Neural cell (in vitro differentiated cells): ENCODE data around the gene HMX1.

Experiments
- CTCF ChIP-seq: fragments of 450-650 bp; IDR thresholded peaks from 2 replicates; pipeline ENCODE4 v1.5.1; 2014; ENCODE audit warnings: antibody characterized with exemption, mild to moderate bottlenecking, moderate library complexity; ENCODE audit not compliant: poor library complexity, severe bottlenecking
- EP300 ChIP-seq: fragments of 450-650 bp; conservative IDR thresholded peaks from 2 replicates; pipeline ENCODE4 v1.6.1; 2014; ENCODE audit warnings: antibody characterized with exemption, mild to moderate bottlenecking, moderate library complexity; ENCODE audit not compliant: poor library complexity, severe bottlenecking
- EZH2 ChIP-seq: fragments of 200-600, 300-800 bp; shearing (Covaris generic), sonication (generic); IDR thresholded peaks from 2 replicates; pipeline ENCODE4 v1.6.1; 2014; ENCODE audit warnings: antibody characterized with exemption, low read length, borderline replicate concordance, mild to moderate bottlenecking; ENCODE audit not compliant: insufficient read depth, poor library complexity, severe bottlenecking
- MXI1 ChIP-seq: fragments of 450-650 bp; conservative IDR thresholded peaks from 2 replicates; pipeline ENCODE4 v1.6.1; 2014; ENCODE audit warnings: antibody characterized with exemption, mild to moderate bottlenecking; ENCODE audit not compliant: poor library complexity, severe bottlenecking
- POLR2AphosphoS5 ChIP-seq: IDR thresholded peaks from 2 replicates; pipeline ENCODE4 v1.6.1; 2012
- RAD21 ChIP-seq: fragments of 450-650 bp; conservative IDR thresholded peaks from 2 replicates; pipeline ENCODE4 v1.6.1; 2014; ENCODE audit warnings: antibody characterized with exemption, mild to moderate bottlenecking, moderate library complexity
- SMC3 ChIP-seq: fragments of 450-650 bp; conservative IDR thresholded peaks from 2 replicates; pipeline ENCODE4 v1.6.1; 2014; ENCODE audit warnings: antibody characterized with exemption, mild to moderate bottlenecking, moderate library complexity; ENCODE audit not compliant: poor library complexity
- TF ChIP-seq, protein P1 (sequence below): IDR thresholded peaks from 2 replicates; pipeline ENCODE4 v1.6.1; 2012; ENCODE audit warnings: borderline replicate concordance

DNA sequence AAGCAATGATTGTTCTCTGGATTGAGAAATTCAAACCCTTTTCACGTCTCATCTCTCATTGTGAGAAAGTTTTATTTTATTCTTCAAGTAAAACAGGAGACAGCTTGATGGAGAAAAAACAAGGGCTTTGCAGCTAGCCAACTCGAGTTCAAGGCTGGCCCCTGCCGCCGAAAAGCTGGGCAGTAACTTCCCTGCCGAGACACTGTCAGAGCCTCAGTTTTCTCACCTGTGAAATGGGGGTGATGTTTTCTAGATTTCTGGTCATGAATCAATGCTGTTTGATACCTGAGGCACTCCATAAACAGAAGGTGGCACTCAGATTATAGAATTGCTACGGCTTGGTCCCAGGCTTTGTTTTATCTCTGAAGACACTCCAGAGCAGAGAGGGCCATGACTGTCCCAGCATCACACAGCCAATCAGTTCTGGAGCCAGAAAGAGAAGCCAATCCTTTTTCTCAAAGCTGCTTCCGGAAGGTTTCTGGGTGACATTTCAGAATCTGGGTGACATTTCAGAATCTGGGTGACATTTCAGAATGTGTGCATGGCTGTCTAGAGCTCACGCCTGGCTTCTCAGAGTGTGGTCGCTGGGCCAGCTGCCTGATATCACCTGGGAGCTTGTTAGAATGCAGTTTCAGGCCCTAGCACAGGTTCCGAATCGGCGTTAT, 33.2 kb downstream of the HMX1 start:
- TF ChIP-seq POLR2AphosphoS5 (no peak), CTCF (no peak), EZH2 (no peak), SMC3 (no peak), EP300 (no peak), RAD21 (no peak), MXI1 (no peak)
- TF ChIP-seq, protein P1, sequence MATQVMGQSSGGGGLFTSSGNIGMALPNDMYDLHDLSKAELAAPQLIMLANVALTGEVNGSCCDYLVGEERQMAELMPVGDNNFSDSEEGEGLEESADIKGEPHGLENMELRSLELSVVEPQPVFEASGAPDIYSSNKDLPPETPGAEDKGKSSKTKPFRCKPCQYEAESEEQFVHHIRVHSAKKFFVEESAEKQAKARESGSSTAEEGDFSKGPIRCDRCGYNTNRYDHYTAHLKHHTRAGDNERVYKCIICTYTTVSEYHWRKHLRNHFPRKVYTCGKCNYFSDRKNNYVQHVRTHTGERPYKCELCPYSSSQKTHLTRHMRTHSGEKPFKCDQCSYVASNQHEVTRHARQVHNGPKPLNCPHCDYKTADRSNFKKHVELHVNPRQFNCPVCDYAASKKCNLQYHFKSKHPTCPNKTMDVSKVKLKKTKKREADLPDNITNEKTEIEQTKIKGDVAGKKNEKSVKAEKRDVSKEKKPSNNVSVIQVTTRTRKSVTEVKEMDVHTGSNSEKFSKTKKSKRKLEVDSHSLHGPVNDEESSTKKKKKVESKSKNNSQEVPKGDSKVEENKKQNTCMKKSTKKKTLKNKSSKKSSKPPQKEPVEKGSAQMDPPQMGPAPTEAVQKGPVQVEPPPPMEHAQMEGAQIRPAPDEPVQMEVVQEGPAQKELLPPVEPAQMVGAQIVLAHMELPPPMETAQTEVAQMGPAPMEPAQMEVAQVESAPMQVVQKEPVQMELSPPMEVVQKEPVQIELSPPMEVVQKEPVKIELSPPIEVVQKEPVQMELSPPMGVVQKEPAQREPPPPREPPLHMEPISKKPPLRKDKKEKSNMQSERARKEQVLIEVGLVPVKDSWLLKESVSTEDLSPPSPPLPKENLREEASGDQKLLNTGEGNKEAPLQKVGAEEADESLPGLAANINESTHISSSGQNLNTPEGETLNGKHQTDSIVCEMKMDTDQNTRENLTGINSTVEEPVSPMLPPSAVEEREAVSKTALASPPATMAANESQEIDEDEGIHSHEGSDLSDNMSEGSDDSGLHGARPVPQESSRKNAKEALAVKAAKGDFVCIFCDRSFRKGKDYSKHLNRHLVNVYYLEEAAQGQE = no peak
